T-helper 1 cell treated with Interleukin-12 subunit alpha and Interleukin-12 subunit beta and Interleukin-4 antibody, amounts not matched to agents 30 ng/mL and 1 ng/mL, for 36 hours (primary cell): Measurements from ENCODE around the gene CHAF1A. TPM values are rescaled to one million over a fixed set of nuclear protein-coding genes. Genes with fewer than 3 reads are reported as not detected.

Experiments used
- intact Hi-C: fragments of 100-400 bp; cut with micrococcal nuclease; formaldehyde crosslinking; loops from one replicate; pipeline ENCODE4 v1.15.1; 2024
- total RNA-seq: library from RNA; stranded (reverse); gene quantifications from 2 replicates; pipeline ENCODE4 v1.2.3, GENCODE V29; 2022

CHAF1A gene
- total RNA-seq, 1 donor from 2014 or later = 79.1 TPM

- intact Hi-C loops = no loop called here
Observed at GRCh38 chr19:4483385-4483784, 80.9 kb downstream of the CHAF1A start.

DNA sequence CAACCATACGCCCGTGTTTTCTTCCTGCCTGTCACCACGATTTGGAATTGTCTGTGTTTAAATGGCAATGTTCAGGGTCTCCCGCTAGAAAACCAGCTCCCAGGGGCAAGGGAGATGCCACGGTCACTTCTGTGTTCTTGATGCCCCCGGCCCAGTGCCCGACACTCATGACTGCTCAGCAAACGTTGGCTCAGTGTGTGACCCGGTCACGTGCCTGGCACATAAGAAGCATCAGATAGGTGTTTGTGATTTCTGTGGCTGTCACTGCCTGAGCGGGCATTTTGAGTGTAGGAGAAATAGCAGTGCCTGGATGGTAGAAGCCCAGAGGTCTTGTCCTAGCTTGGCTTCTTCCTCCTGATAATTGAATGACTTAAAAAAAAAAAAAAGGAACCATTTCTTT is 85.1 kb downstream of the CHAF1A start:
- intact Hi-C loops = no loop called here

- intact Hi-C loops = no loop called here
Observed at GRCh38 chr19:4488496-4488895, 86.1 kb downstream of the CHAF1A start.

DNA sequence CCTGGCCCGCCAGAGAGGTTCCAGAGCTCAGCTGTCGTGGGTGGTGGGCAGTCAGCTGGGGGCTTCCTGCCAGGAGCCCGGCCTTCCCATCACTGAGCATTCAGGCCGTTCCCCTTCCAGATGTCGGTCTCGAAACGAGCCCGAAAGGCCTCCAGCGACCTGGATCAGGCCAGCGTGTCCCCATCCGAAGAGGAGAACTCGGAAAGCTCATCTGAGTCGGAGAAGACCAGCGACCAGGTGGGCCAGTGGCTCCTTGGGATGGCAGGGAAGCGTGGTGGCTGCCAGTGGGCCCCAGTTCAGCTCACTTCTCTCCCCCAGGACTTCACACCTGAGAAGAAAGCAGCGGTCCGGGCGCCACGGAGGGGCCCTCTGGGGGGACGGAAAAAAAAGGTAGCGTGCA is 89.0 kb downstream of the CHAF1A start:
- intact Hi-C loops = no loop called here

GRCh38 chr19:4492337-4493103 is 90.1 kb downstream of the CHAF1A start:
- intact Hi-C loops = no loop called here

Other genes with a start within 250 kb of the CHAF1A start
- gene CREB3L3, start 249.0 kb upstream of the CHAF1A start, total RNA-seq = not detected in 2 replicates
- 49.5 and 49.6 TPM in 2 replicates for gene SIRT6, start 220.1 kb upstream of the CHAF1A start, total RNA-seq
- 0.63 and 0.69 TPM in 2 replicates for gene ANKRD24, start 220.0 kb upstream of the CHAF1A start, total RNA-seq
- 27.2 and 28.1 TPM in 2 replicates for gene EBI3, start 173.1 kb upstream of the CHAF1A start, total RNA-seq
- gene YJU2, start 155.6 kb upstream of the CHAF1A start, total RNA-seq = 31.3 and 34.3 TPM in 2 replicates
- gene SHD, start 123.4 kb upstream of the CHAF1A start, total RNA-seq = not detected in 2 replicates
- gene TMIGD2, start 100.3 kb upstream of the CHAF1A start, total RNA-seq = 33.2 and 34.6 TPM in 2 replicates
- 22.0 and 24.2 TPM in 2 replicates for gene FSD1, start 98.0 kb upstream of the CHAF1A start, total RNA-seq
- 14.8 and 19.1 TPM in 2 replicates for gene STAP2, start 63.8 kb upstream of the CHAF1A start, total RNA-seq
- gene MPND, start 59.1 kb upstream of the CHAF1A start, total RNA-seq = 19.0 and 21.0 TPM in 2 replicates
- 67.8 and 74.3 TPM in 2 replicates for gene SH3GL1, start 2.1 kb upstream of the CHAF1A start, total RNA-seq
- gene UBXN6, start 55.2 kb downstream of the CHAF1A start, total RNA-seq = 46.3 and 52.0 TPM in 2 replicates
- 55.7 and 67.4 TPM in 2 replicates for gene HDGFL2, start 69.7 kb downstream of the CHAF1A start, total RNA-seq
- gene PLIN4, start 115.8 kb downstream of the CHAF1A start, total RNA-seq = not detected in 2 replicates
- gene PLIN5, start 132.6 kb downstream of the CHAF1A start, total RNA-seq = not detected in 2 replicates
- gene LRG1, start 137.4 kb downstream of the CHAF1A start, total RNA-seq = 1.1 and 1.5 TPM in 2 replicates
- not detected in 2 replicates for gene SEMA6B, start 157.0 kb downstream of the CHAF1A start, total RNA-seq
- gene TNFAIP8L1, start 236.9 kb downstream of the CHAF1A start, total RNA-seq = 22.2 and 23.5 TPM in 2 replicates